GM18519 (cell line): ENCODE measurements around the gene SLC18B1.

Source experiments
- ATAC-seq: cut with Tn5 transposase; IDR thresholded peaks from one replicate; pipeline ENCODE4 v1.9.1; 2021; ENCODE audit warnings: mild to moderate bottlenecking, moderate library complexity; ENCODE audit not compliant: unreplicated experiment, low FRiP score

SLC18B1 gene

DNA sequence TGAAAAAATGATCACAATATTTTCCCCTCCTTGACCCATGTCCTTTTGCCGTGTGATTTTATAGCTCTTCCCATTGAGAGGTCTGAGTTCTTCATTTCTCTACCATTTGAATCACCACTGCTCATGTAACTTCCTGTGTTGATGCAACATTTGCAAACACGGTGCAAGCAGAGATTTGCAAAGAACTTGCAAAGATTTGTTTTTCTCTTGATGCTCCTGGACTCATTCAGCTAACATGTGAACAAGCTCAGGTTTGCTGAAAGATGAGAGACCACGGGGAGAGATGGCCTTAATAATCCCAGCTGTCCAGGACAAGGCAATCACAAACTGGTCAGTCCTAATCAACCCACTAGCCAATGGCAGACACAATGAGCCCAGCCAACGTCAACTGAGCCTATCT, 49.3 kb downstream of the SLC18B1 start:
- no peak for ATAC-seq

DNA sequence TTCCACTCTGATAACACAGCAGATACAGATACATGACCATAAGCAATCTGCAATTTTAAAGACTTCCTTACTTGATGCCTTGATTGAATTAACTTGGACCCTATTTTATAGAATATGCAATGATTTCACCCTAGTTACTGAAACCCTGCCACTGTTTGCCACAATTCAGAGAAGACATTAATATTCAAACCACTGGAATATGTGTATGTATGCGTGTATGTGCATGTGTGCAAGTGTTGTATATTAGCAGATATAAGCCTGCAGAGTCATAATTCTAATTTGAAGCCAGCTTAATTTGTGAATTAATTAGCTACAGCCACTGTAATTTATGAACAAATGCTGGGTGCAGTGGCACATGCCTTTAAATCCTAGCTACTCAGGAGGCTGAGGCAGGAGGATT, 50.0 kb downstream of the SLC18B1 start:
- ATAC-seq: no peak

DNA sequence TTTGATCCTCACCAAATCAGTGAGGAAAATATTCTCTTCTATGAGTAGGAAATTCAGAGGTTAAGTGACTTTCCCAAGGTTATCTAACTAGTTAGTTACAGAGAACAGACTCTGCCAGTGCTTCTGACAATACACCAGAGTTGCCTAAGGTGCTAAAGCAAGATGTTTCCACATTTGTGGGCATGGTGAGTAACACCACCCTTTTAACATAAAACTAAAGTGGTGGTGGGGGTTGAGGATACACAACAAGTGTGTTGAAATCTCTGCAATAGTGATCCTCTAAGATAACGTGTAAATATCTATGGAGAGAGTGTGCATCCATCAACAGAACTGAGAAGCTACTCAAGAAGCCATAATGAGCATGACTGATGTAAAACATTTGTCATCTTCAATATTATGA, 52.4 kb downstream of the SLC18B1 start:
- ATAC-seq: no peak

DNA sequence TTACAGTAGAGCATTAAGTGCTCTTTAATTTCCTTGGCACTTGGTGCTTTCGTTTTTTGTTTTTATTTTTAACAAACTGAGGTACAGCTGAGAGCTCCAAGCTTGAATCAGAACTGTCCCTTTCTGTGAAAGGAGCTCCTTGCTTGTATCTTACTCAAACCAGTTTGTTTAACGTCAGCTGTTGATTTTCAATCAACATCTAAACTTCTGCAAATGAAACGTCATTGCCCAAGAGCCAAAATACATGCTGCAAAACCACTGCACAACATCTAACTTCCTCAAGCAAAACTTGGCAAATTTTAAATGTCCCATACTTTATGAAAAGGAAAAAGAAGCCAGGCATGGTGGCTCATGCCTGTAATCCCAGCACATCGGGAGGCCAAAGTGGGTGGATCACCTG, 55.9 kb downstream of the SLC18B1 start:
- ATAC-seq: no peak

DNA sequence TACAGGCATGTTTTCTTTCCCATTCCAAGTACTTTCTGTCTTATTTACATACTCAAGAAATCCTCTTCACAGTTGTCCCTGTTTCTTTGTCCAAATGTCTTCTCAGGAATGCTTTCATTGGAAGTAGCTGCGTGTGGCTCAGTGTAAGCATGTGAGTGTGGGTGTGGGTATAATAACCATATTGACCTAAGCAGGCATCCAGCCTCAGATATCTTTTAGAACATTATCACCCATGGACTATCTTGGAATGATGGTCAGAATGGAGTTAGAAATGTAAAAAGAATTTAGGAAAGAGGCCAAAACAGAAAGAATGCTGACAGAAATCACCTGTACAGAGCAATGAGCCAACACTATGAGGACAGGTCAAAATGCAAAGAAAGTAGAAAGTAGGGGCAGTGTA, 57.2 kb downstream of the SLC18B1 start:
- ATAC-seq: no peak

DNA sequence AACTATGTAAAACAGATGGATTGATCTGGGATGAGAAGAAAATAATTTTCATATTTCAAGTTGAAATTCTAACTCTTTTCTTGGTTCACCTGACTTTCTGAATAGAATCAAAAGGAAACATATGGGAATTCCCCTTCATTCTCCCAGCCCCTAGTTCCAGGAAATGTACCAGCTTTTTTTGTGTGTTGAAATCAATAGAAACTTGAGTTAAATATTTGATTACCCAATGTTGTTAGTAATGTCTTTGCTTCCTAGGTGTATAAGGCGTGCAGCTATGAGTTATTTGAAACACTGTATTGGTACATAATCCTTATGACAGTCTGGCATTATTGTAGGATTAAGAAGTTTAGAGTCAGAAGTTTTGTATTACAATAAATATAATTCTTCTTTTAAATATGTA, 62.2 kb downstream of the SLC18B1 start:
- ATAC-seq: no peak

DNA sequence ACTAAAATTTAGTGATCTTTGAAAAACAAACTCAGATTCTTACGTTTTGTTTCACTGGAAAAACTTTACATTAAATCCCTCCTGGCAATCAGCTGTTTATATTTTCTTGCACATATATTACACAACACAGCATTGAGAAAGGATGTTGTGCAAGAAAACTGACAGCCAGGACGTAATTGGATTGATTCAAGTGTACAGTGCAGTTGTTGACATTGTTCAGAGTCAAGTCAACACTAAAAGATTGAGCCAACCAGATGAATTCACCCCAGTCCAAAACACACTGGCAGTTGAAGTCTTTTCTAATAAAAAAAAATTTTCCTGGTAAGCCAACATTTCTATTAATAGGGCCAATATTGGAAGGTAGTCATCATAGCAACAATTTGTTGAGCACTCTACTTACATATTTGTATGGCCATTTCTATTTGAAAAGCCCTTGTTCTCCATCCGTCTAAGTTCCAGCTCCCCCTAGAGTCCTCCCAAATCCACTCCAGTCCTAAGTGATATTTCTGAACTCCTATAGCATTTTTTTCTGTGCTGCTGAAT, 63.7 kb downstream of the SLC18B1 start:
- no peak for ATAC-seq

DNA sequence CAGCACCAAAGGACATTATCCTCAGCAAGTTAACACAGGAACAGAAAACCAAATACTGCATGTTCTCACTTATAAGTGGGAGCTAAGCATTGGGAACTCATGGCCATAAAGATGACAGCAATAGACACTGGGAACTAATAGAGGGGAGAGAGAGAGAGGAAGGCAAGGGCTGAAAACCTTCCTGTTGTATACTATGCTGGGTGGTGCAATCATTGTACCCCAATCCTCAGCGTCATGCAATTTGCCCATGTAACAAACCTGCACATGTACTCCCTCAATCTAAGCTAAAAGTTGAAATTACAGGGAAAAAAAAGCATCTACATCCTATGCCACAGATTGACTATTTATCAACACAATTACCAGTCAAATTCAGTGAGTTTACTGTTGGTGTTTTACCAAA, 64.6 kb downstream of the SLC18B1 start:
- no peak for ATAC-seq

DNA sequence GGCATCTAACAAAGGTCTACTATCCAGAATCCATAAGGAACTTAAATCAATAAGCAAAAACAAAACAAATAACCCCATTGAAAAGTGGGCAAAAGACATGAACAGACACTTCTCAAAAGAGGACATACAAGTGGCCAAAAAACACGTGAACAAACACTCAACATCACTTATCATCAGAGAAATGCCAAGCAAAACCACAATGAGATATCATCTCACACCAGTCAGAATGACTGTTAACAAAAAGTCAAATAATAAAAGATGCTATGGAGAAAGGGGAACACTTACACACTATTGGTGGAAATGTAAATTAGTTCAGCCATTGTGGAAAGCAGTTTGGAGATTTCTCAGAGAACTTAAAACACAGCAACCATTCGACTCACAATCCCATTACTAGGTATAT, 65.2 kb downstream of the SLC18B1 start:
- ATAC-seq: no peak

DNA sequence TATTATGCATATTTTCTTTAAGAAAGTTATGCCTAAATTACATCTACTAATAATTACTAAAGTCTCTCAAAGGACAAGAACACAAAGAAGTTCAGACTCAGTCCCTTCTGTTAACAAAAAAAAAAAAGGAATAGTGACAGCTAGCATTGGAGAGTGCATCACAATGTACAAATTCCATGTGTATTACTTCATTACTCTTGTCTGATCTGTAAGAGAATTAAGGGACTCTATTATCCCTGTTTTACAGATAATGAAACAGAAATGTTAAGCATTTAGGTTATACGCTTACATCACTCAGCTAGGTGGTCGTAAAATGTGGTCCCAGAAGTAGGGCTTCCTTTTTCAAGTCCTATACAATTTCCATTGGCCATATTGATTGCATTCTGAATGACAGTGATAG, 67.4 kb downstream of the SLC18B1 start:
- no peak for ATAC-seq

DNA sequence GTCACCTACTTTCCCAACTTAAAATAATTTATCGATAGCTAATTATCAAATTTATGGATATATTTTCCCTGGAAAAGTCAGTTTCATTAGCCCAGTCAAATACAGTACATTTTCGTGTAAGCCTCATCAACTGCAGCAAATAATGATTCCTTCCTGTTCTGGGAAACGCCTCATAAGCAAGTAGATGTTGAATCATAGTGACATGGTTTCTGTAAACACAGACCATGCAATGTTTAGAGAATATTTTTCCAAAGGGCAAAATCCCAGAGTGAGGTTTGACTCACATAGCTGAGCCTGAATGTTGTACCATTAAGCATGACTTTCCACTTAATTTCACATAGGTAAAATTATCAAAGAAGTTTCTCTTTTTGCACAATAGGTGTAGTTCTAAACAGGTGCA, 67.9 kb downstream of the SLC18B1 start:
- ATAC-seq: no peak

DNA sequence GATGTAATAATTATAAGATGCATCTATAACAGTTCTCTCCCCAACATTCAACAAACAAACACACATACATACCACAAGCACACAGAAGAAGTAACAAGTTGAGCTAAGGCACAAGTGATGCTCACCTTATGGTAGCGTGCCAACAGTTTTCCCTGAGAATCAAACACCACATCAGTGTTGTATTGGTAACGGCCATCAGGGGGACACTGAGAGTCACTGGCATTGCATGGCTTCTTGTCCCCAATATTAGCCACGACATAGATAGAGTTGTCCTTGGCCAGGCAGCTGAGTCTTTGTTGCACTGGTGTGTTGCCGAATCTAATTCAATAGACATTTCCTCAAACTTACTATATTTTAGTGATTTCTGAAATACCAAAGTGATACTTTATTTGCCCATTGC, 69.8 kb downstream of the SLC18B1 start:
- no peak for ATAC-seq

DNA sequence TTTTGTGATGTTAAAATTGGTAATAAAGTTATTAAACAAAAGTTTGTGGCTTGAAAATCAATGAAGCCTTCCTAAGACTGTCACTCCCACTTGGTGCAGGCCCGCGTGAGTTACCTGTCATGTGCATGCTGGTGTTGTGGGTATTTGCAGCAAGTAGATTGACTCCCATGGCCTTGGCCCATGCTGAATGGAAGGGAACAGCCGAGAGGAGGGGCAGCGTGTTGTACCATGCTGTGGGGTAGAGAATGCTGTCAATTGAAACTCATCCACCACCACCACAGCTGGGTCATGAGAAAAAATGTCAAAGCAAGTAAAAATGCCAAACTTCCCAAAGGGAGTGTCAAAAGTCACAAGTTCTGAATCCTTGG, 71.8 kb downstream of the SLC18B1 start:
- ATAC-seq: no peak

DNA sequence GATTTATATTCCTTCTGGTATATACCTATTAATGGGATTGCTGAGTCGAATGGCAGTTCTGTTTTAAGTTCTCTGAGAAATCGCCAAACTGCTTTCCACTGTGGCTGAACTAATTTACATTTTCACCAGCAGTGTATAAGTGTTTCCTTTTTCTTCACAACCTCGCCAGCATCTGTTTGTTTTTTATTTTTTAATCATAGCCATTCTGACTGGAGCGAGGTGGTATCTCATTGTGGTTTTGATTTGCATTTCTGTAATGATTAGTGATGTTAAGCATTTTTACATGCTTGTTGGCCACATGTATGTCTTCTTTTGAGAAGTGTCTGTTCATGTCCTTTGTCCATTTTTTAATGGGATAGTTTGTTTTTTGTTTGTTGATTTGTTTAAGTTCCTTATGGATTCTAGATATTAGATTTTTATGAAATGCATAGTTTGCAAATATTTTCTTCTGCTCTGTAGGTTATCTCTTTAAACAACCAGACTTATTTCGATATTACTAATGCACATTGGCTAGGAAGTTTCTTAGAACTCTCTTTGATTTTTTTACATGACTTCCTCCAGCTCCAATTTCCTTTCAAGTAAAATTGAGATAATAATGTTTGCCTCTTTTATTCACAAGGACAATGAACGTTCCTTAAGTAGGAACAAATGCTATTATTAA, 72.4 kb downstream of the SLC18B1 start:
- ATAC-seq: no peak

DNA sequence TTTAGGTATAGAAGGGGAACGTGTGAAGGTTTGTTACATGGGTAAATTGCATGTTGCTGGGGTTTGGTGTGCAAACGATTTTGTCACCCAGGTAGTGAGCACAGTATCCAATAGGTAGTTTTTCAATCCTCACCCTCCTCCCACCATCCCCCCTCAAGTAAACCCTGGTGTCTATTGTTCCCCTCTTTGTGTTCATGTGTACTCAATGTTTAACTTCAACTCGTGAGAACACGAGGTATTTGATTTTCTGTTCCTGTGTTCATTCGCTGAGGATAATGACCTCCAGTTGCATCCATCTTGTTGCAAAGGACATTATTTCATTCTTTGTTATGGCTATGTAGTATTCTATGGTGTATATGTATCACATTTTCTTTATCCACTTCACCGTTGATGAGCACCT, 73.0 kb downstream of the SLC18B1 start:
- ATAC-seq: no peak

DNA sequence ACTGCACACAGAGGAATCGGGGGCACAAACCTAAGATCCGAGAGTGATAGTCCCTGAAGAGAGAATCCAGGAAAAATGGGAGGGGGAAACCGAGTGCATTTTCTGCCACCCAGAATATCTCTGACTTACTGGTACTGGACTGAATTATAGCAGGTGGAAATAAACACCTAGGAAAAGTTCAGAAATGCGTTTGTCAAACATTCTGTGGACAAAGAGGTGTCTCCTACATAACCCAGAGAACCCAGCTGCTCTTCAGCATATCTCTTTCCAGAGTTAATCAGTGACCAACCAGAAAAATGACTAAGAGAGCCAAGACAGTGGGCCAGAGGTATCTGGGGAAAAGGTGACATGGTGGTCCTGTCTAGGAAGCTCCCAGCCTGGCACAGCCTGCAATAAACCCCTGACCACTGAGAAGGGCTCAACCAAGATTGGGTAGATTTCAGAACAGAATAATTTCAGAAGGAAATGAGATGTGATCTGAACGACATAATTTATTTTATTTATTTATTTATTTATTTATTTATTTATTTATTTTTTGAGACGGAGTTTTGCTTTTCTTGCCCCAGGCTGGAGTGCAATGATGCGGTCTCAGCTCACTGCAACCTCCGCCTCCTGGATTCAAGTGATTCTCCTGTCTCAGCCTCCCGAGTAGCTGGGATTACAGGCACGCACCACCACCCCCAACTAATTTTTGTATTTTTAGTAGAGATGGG, 78.5 kb downstream of the SLC18B1 start:
- no peak for ATAC-seq
